Left colon (tissue), 2 donors: ENCODE results near the gene GAL3ST3. TPM values are rescaled to one million over a fixed set of nuclear protein-coding genes. Genes with fewer than 3 reads are reported as not detected.
"Not testable (repeated sequence)": the region's sequence is repeated elsewhere in the genome, so short reads cannot be mapped to it uniquely, and the experiment has no call there.

ENCODE experiments used
- ATAC-seq: fragments of 200-7000 bp; cut with Tn5 transposase; one replicate; pipeline ENCODE4 v1.9.1; 2020; ENCODE audit warnings: mild to moderate bottlenecking, moderate library complexity
- DNase-seq, 2 donors: peaks; one replicate each; pipeline ENCODE4 v3.0.0-alpha.2; 2020
- intact Hi-C, 2 donors: fragments of 100-400 bp; cut with DNase I in 1 of 2; cut with micrococcal nuclease in 1 of 2; formaldehyde crosslinking; loops; one replicate each; pipeline versions ENCODE4 v1.11.2 to v1.14.0; 2022; cut with DNase I, micrococcal nuclease
- total RNA-seq, 2 donors: library from RNA; stranded (reverse); fragmentation: NEBNext Ultra II Directional; extraction: Animal tissue kit (Norgen Biotek cat#: 25700); gene quantifications; one replicate each; pipeline ENCODE4 v1.2.1, GENCODE V29; 2021
- donor health status: DM: no; HTN: no; CAD: no.
- donor health status: DM: yes; HTN: yes; CAD: no.

The GAL3ST3 gene
- total RNA-seq, 2 donors from 2014 or later, result not detected

DNA sequence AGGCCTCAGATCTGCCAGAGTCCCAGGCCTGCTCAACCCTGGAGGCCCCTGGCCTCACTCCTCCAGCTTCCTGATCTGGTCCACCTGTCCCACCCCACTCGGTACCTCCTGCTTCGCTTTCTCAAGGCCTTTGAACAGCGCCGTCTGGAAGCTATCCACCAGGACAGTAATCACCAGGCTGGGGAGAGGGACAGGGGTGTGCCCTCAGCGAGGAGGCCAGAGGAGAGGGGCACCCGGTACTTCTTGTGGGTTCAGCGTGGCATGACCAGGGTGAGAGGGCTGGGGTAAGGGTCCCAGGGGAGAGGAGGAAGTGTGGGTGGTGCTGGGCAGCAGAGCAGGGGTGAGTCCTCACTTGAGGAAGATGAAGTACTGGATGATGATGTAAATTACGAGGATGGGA lies 28.7 kb downstream of the GAL3ST3 start:
- ATAC-seq, result no peak
- intact Hi-C loops, result no loop called here
- DNase-seq, result no peak

DNA sequence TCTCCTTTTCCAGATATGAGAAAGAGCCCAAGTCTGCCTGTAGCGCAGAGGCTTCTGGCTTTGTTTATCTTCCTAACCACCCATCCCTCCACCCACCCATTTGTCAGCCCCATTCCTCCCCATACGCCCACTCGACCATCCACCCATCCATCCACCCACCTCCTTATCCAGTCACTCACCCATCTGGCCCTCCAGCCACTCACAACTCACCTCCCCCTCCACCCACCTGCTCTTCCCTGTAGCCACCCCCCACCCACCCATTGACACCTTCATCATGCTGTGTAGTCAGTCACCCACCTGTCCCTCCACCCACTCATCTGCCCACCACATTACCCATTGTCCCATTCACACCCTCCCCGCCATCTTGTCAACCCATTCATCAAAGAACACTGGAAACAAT lies 31.6 kb downstream of the GAL3ST3 start:
- intact Hi-C loops, result no loop called here
- DNase-seq (no peak), ATAC-seq (no peak)

DNA sequence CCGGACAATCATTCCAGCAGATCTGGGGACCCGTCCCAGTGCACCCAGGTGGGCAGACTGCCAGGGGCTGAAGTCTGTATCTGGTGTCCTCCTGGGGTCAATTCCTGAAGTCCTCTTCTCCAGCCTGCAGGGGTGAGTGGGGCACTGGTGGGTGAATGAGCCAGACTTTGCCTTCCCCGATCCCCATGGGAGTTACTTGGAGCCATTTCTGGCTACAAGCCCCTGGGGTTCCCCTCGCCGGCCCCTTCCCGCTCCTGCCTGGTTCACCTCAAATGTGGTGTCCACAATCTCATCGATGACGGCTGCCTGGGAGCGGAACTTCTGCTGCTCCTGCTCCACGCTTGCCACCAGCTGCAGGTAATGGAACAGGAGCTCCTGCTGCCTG lies 32.2 kb downstream of the GAL3ST3 start:
- intact Hi-C loops, result no loop called here

DNA sequence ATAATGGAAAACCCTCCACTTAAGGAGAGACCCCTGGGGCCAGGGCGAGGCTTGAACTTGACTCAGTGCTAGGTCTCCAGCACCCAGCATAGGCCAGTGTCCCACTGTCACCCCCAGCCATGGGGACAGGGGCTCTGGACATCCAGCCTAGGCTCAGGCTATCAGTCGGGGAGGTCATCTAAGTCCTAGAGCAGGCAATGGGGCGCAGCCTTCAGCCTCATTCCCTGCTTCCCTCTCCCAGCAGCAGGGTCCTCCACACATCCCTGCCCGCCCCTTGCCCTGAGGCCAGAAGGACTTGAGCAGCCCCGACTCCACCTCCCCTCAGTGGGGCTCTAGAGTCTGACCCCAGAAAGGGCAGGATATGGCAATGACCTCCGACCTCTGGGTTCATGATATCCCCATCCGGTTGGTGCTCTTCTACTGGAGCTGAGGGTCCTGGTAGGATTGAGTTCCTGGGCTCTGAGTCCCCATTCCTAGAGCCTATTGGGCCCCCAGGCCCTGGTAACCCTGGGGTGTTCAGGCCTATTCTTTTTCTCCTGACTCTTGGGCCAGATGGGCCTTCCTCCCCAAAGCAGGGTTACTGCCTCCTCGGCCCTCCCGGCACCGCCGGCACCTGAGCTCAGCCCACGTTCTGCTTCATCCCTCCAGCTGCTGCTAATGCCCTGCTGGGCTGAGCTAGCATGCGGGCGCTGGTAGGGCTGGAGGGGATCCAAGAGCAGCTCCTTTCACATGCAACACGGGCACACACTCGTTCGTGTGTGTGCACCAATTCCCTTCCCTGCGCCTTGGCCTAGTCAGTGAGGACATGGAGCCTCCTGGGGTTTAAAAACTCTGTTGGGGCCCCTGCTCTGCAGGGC lies 32.8 kb downstream of the GAL3ST3 start:
- ATAC-seq (no peak), DNase-seq (no peak)
- intact Hi-C loops, result no loop called here

More for the DNA sequence above, 32.2 kb downstream of the GAL3ST3 start:
- DNase-seq (no peak), ATAC-seq (no peak)

DNA sequence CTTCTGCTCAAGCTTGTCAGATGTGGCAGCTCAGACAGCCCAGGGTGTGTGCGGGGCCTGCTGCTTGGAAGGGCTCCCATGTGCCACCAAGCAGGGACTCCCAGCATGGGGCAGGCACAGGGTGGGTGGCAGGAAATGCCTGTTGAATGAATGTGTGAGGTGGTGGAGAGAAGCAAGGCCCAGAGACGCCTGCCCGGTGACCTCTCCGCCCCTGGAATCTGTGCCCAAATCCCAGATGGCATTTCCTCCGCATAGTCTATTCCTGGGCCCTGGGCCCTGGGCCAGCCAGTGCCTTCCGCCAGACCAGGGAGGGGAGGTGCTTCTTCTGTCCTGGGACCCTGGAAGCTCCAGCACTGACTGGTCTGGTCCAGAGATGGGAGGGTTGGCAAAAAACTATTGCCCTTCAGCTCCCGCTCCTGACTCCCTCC lies 33.5 kb downstream of the GAL3ST3 start:
- intact Hi-C loops, result no loop called here
- no peak for DNase-seq
- ATAC-seq, result no peak

DNA sequence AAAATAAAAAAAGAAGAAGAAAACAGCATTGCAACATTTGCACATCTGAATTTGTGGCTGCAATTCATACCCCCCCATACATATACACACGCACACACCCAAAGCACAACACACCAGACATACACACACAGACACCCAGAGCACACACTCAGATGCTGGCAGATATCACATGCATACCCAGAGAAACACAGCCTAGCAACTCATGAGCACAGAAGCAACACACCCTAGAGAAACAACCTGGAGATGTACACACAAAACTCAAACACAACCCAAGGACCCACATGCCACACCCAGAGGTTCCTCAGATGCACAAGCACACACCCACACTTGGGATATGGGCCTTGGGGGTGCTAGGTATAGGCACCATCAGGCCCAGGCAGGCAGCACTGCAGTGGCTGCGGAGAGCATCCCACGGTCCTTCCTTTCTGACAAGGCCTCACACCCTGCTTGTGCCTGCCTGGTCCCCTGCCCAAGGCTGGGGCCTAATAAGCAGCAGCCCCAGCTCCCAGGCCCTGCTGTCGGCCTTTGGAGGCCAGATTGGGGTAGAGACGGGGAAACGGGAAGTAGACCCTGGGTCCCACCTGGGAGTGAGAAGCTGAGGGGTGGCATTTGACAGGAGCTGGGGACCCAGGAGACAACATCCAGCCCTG lies 34.0 kb downstream of the GAL3ST3 start:
- ATAC-seq (no peak), DNase-seq (no peak)
- intact Hi-C loops, result no loop called here

DNA sequence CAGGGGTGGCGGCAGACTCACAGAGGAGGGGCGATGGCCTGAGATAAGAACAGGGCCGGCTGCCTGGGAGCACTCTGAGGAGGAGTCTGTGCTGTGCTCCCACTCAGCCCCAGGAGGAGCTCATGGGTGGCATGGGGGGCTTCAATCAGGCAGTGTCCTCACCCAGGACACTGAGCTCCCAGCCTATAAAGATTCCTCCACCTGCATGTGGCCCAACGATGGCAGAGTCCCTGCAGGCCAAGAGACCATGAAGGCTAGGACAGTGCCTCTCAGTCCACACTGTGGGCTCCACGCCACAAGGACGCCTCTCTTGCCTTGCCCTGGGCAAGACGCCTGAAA lies 35.2 kb downstream of the GAL3ST3 start:
- intact Hi-C loops, result no loop called here
- no peak for ATAC-seq
- no peak for DNase-seq

DNA sequence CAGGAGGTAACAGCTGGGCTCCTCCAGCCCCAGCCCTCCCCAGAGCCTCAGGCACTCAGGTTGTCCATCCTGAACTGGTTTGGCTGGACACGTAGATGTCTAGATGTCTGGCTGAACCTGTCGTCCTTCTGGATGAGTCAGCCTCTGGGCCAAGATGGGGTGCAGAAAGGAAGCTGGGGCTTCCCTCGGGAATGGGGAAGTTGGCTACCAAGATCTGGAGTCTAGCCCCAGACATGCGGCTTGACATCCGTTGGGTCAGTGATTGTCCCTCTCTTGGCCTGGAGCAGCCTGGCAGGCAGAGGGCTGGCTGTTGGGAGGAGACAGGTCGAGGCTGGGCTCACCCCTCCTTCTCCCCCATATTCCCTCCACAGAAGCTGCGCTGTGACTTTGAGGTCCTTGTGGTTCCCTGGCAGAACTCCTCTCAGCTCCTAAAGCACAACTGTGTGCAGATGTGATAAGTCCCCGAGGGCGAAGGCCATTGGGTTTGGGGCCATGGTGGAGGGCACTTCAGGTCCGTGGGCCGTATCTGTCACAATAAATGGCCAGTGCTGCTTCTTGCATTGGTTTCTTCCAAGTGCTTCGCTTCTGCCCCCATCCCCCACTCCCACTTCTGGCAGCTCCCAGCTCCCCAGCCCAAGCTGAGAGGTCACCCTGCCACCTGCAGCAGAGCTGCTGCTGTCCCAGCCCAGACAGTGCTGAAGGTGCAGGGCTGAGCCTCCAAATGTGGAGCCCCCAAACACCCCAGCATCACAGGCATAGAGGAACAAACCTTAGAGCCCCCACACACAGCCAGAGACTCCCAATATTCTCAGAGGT lies 35.8 kb downstream of the GAL3ST3 start:
- ATAC-seq (no peak), DNase-seq (no peak)
- intact Hi-C loops, result no loop called here

DNA sequence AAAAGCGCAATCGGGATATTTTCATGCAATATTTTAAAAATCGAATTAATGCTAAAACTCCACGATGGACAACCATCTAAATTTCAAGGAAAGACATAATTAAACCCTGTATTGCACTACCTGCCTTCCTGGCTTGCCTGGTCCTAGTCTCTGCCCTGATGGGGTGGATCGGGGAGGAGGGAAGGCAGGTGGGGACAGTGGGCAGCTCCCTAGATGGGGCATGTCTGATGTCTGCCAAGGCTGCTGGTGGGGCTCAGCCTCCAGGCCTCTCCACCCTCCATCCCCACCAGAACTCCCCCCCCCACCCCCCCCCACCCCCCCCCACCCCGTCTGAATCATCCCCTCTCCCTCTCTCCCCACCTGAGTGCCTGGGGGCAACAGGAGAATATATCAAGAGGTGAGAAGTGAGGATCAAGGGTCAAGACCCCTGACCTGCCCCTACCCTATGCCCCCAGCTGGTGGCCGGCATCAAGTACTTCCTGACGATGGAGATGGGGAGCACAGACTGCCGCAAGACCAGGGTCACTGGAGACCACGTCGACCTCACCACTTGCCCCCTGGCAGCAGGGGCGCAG lies 36.5 kb downstream of the GAL3ST3 start:
- intact Hi-C loops, result no loop called here
- DNase-seq, result no peak
- no peak for ATAC-seq

DNA sequence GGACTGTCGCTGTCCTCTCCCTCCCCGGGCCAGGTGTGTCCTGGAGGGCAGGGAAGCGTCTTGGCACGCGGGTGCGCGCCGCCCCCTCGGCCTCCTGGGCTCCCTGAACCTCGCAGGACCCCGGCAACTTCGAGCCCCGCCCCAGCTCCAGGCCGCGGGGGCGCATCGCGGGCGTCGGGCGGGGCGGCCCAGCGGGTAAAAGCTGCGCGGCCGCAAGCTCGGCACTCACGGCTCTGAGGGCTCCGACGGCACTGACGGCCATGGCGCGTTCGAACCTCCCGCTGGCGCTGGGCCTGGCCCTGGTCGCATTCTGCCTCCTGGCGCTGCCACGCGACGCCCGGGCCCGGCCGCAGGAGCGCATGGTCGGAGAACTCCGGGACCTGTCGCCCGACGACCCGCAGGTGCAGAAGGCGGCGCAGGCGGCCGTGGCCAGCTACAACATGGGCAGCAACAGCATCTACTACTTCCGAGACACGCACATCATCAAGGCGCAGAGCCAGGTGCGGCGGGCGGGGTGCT lies 37.1 kb downstream of the GAL3ST3 start, which contains the start of gene CST6:
CST6 (plus strand) TSS at position 224 of the 519 bp plus-strand sequence; CDS start at position 261, 37 bp downstream.
- peak; percentile 29 for ATAC-seq
- intact Hi-C loops, result no loop called here
- DNase-seq, result no peak

DNA sequence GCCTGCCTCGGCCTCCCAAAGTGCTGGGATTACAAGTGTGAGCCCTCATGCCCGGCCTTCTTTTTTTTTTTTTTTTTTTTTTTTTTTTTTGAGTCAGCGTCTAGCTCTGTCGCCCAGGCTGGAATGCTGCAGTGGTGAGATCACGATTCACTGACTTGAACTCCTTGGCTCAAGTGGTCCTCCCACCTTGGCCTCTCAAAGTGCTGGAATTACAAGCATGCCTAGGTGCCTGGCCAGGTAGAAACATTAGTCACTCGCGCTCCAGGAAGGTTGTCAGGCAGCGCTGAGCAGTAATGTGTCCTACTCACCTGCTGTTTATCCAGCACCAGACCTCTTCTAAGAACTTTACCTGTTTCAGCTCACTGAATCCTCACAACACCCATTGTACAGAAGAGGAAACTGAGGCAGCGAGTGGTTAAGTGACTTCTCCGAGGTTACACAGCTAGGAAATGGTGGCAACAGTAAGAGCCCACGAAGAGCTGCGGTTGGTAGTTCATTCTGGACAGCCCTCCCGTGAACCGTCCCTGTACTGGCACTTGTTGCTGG lies 37.6 kb downstream of the GAL3ST3 start:
- intact Hi-C loops, result no loop called here
- no peak for DNase-seq
- no peak for ATAC-seq

DNA sequence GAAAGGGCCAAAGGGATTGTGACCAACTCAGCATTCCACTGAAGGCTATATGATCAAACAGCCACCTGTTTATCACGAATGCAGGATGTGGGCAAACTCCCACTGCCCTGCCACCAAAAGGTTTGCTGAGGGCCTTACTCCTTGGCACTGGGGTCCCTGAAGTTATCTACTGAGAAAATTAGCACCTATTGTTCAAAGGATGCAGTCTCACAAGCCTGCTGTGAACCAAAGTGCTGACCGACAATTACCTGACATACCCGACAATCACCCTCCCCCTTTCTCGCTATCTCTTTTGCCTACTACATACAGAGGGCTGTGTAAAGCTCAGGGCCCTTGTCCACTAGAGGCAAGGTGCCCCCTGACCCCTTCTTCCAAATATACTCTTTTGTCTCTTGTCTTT lies 38.9 kb downstream of the GAL3ST3 start:
- ATAC-seq, intact Hi-C loops, DNase-seq: not testable (repeated sequence)

DNA sequence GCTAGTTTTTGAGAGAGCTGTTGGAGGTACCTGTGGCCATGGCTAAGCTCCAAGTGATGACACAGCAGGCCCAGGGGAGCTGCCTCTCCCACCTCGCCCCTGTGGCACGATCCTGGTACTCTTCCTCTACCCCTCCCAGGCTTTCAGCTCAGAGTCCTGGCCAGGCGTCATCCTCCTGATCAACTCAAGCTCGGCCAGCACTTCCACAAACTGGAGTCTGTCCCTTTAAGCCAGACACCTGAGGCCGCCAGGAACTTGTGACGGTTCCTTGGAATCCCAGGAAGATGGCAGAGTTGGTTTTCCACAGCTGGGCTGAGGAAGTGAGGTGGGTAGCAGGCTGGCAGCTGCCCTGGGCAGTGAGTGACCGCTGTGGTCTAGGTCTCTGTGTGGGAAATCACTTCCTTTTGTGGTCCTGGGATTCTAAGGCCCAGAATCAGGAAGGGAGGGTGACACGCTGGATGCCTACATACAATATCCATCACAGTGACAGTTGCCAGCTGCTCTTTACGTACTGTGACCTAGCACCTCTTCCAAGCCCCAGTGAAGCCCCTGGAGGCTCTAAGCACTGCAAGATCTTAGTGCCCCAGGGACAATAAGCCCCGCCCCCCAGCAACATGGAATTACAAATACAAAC lies 40.4 kb downstream of the GAL3ST3 start:
- DNase-seq (no peak), ATAC-seq (no peak)
- intact Hi-C loops, result no loop called here

DNA sequence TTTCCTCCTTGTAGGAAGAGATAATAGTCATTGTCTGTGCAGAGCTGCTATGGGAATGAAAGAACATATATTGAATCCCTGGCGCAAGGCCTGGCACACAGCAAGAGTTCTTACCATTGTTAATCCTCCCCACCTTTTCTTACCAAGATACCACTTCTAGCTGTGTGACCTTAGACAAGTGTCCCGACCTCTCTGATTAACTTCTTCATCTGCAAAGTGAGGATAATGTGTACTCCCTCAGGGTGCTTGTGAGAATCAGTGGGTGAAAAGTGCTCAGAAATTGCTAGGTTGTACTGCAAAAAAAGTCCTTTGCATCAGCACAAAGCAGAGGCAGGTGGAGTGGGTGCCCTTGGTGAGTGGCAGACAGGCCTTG lies 40.9 kb downstream of the GAL3ST3 start:
- intact Hi-C loops, result no loop called here
- ATAC-seq (no peak), DNase-seq (no peak)

DNA sequence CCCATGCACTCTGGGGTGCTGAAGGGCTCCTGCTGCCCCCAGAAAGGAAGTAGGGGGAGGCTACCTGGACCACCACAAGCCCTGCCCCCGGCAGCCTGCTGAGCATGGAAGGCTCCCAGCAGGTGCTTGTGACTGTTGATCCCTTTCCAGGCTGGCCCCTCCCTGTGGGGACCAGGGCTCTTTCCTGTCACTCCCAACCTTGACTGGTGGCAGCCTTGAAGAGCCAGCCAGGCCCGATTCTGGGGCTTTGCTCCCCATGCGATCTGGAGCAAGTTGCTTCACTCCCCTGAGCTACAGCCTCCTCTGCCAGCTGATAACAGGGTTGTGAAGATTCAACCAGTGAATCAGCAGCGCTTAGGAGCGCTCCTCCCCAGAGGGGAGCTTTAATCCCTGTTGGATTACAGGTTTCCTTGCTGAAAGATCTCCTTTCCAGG lies 41.7 kb downstream of the GAL3ST3 start:
- ATAC-seq (no peak), DNase-seq (no peak)
- intact Hi-C loops, result no loop called here

DNA sequence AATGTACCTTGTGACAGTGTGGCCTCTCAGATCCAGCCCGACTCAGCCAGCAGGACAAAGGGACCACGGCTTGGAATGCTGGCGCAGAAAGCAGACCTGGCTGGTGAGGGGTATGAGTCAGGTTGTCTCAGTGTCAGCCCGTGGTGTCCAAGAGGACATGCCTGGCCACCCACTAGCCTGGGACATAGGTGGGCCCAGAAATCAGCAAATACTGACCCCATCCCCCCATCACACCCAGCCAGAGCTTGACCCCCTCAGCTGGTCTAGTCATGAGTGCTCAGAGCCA lies 42.1 kb downstream of the GAL3ST3 start:
- intact Hi-C loops, result no loop called here
- ATAC-seq (no peak), DNase-seq (no peak)

DNA sequence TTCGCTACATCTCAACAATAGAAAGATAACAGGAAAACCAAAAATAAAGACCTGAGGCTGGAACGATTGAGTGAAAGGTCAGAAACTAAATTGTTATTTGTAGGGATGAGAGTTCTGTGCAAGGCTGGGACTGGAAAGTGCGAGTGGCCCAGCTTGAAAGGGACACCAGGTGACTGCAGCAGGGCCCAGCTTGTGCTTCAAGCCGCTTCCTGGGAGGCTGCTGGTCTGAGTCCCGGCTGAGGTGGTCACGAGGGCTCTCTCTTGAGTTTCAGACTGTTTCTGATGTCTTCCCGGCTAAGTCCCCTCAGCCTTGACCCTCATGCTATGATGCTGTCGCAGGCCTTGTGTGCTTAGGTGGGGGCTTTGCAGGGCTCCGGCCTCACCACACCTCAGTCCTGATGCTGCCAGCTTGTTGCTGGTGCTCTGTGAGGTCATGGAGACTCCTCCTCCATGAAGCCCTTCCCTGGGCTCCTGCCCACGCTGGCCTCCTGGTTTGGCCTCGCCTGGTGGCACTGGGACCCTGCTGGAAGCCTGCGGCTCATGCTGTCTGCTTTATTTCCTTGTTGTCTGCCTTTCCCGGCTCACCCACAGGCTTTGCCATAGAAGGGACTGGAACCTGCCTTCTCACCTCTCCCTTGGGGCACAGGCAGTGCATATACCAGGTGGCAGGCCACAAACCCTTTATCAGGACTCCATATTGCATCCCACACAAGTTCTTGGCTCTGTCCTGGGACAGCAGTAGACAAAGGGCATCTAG lies 42.6 kb downstream of the GAL3ST3 start:
- intact Hi-C loops, result no loop called here
- ATAC-seq, result no peak

DNA sequence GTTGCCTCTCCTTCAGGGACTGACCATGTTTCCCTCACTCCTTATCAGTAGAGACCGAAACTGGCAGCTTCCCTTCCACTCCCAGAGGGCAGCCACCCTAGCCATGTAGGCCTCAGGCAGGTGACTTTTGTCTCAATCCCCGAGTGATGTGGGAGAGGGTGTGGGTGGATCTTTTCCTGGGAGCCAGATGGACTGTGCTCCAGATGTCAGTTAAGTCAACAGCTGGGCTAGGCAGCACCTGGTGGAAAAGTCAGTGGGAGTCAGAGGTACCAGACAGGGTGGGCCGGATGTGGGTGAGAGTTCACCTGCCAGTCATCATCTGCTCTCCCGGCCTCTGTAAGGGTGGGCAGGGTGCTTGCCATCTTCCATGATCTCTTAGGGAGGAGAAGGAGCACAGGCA lies 44.8 kb downstream of the GAL3ST3 start:
- intact Hi-C loops, result no loop called here
- DNase-seq, result no peak
- ATAC-seq, result no peak

More for the DNA sequence above, 42.6 kb downstream of the GAL3ST3 start:
- no peak for DNase-seq
